ENCODE results near the gene NINL. TPM values are rescaled to one million over a fixed set of nuclear protein-coding genes. Genes with fewer than 3 reads are reported as not detected.

Gene NINL
- total RNA-seq, 1 donor from 2014 or later: 86.8 TPM

DNA sequence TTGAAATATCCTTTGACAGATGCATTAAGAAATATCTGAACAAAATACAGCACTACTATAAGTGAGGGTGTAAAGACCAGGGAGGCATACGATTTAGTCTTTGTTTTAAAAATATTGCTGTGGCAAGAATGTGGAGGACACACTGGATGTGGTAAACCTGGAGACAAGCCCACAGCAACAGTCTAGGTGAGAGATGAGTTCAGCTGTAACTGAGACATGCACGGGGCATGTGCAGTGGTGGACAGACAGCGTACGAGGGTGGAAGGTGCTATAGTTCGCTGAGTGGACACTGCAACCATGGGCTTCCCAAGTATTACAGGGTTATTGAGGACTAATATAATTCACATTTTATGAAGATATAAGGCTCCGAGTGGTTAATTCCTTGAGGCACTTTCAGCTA, 36.7 kb upstream of the NINL start:
- Mint-ChIP-seq H3K36me3 (ENCODE audit: unreplicated experiment) (no peaks in the 10 kb centered on the region), H3K4me3 (ENCODE audit: unreplicated experiment) (peak overlapping the region; percentile 91), H3K27ac (ENCODE audit: unreplicated experiment) (no peak overlapping the region), H3K4me1 (ENCODE audit: low read depth, unreplicated experiment) (peaks cover 10% of the 10 kb centered on the region), H3K27me3 (ENCODE audit: unreplicated experiment) (peaks cover 3% of the 10 kb centered on the region), H3K9me3 (ENCODE audit: unreplicated experiment) (peaks cover 4% of the 10 kb centered on the region)
- TF ChIP-seq, protein P1, sequence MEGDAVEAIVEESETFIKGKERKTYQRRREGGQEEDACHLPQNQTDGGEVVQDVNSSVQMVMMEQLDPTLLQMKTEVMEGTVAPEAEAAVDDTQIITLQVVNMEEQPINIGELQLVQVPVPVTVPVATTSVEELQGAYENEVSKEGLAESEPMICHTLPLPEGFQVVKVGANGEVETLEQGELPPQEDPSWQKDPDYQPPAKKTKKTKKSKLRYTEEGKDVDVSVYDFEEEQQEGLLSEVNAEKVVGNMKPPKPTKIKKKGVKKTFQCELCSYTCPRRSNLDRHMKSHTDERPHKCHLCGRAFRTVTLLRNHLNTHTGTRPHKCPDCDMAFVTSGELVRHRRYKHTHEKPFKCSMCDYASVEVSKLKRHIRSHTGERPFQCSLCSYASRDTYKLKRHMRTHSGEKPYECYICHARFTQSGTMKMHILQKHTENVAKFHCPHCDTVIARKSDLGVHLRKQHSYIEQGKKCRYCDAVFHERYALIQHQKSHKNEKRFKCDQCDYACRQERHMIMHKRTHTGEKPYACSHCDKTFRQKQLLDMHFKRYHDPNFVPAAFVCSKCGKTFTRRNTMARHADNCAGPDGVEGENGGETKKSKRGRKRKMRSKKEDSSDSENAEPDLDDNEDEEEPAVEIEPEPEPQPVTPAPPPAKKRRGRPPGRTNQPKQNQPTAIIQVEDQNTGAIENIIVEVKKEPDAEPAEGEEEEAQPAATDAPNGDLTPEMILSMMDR (IDR thresholded peaks at IDR 0.05; ENCODE audit: partially characterized antibody, unreplicated experiment): no peak
- no peak for DNase-seq

DNA sequence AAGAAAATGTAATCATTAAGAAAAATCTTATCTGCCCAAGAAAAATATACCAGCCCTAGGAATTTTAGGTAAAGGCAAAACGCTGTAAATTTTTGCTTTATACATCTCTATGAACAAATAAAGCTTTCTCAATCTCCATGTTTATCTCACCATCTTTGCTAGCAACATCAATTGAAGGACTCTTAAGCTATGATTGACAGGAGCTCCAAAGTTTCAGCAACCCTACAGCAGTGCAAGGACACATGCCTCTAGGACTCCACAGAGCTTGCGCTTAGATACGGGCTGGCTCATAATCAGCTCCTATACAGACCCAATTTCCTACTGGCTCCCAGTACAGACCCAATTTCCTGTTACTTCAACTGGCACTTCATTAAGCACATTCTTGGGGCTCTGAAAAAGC, 34.2 kb upstream of the NINL start:
- no peak for DNase-seq
- H3K4me1 Mint-ChIP-seq (ENCODE audit: low read depth, unreplicated experiment): peaks cover 8% of the 10 kb centered on the region
- TF ChIP-seq, protein P1 (IDR thresholded peaks at IDR 0.05; ENCODE audit: partially characterized antibody, unreplicated experiment): no peak
- H3K27ac Mint-ChIP-seq (ENCODE audit: unreplicated experiment): no peak overlapping the region
- H3K36me3 Mint-ChIP-seq (ENCODE audit: unreplicated experiment): no peaks in the 10 kb centered on the region
- no peak overlapping the region for H3K4me3 Mint-ChIP-seq (ENCODE audit: unreplicated experiment)
- peaks cover 5% of the 10 kb centered on the region for H3K27me3 Mint-ChIP-seq (ENCODE audit: unreplicated experiment)
- H3K9me3 Mint-ChIP-seq (ENCODE audit: unreplicated experiment): peaks cover 4% of the 10 kb centered on the region

DNA sequence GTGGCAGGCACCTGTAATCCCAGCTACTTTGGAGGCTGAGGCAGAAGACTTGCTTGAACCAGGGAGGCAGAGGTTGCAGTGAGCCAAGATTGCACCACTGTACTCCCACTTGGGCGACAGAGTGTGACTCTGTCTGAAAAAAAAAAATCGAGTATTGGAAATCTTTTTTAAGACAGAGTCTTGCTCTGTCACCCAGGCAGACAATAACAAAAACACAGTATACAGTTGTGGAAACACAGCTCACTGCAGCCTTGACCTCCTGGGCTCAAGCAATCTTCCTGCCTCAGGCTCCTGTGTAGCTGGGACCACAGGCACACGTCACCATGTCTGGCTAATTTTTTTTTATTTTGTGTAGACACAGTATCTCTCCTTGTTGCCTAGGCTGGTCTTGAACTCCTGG, 23.4 kb upstream of the NINL start:
- H3K4me3 Mint-ChIP-seq (ENCODE audit: unreplicated experiment): no peak overlapping the region
- H3K4me1 Mint-ChIP-seq (ENCODE audit: low read depth, unreplicated experiment): no peaks in the 10 kb centered on the region
- no peaks in the 10 kb centered on the region for H3K36me3 Mint-ChIP-seq (ENCODE audit: unreplicated experiment)
- no peaks in the 10 kb centered on the region for H3K9me3 Mint-ChIP-seq (ENCODE audit: unreplicated experiment)
- no peak for DNase-seq
- no peak overlapping the region for H3K27ac Mint-ChIP-seq (ENCODE audit: unreplicated experiment)
- H3K27me3 Mint-ChIP-seq (ENCODE audit: unreplicated experiment): no peaks in the 10 kb centered on the region
- TF ChIP-seq, protein P1 (IDR thresholded peaks at IDR 0.05; ENCODE audit: partially characterized antibody, unreplicated experiment): no peak

DNA sequence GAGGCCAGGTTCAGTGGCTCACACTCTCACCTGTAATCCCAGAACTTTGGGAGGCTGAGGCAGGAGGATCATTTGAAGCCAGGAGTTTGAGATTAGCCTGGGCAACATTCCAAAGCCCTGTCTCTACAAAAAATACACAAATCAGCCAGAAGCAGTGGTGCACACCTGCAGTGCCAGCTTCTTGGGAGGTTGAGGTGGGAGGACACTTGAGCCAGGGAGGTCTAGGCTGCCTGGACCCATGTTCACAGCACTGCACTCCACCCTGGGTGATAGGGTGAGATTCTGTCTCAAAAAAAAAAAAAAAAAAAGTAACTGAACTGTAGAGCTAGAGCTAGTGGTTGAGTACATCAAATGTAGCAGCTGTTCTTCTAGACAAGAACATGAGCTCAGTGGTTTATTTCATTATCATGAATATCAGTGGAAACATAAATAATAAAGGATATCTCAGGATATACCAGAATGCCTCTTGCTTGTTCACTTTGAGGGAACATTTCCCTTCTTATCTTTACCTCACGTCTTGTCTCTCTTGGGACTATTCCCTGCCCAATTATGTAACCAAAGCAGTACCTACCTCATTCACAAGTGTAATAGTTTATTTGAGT, 20.9 kb upstream of the NINL start:
- peaks cover 9% of the 10 kb centered on the region for H3K27me3 Mint-ChIP-seq (ENCODE audit: unreplicated experiment)
- TF ChIP-seq, protein P1 (IDR thresholded peaks at IDR 0.05; ENCODE audit: partially characterized antibody, unreplicated experiment): no peak
- H3K9me3 Mint-ChIP-seq (ENCODE audit: unreplicated experiment): peaks cover 8% of the 10 kb centered on the region
- H3K36me3 Mint-ChIP-seq (ENCODE audit: unreplicated experiment): peaks cover 6% of the 10 kb centered on the region
- no peak overlapping the region for H3K27ac Mint-ChIP-seq (ENCODE audit: unreplicated experiment)
- no peak for DNase-seq
- no peaks in the 10 kb centered on the region for H3K4me1 Mint-ChIP-seq (ENCODE audit: low read depth, unreplicated experiment)
- no peak overlapping the region for H3K4me3 Mint-ChIP-seq (ENCODE audit: unreplicated experiment)

DNA sequence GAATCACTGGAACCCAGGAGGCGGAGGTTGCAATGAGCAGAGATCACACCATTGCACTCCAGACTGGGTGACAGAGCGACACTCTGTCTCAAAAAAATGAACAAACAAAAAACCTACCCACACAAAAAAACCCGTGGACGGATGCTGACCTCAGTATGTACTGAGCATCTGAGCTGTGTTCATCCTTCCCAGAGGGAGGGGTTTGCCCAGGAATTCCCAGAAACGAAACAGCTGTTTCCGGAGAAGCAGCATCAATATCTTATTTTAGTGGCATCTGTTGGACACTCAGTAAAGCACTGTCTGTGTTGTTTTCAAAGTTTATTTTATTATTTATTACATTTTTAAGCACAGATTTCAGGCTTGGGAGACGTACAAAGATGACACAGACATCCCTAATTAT, 19.8 kb upstream of the NINL start:
- TF ChIP-seq, protein P1 (IDR thresholded peaks at IDR 0.05; ENCODE audit: partially characterized antibody, unreplicated experiment): no peak
- no peak overlapping the region for H3K27ac Mint-ChIP-seq (ENCODE audit: unreplicated experiment)
- H3K4me1 Mint-ChIP-seq (ENCODE audit: low read depth, unreplicated experiment): no peaks in the 10 kb centered on the region
- peaks cover 10% of the 10 kb centered on the region for H3K9me3 Mint-ChIP-seq (ENCODE audit: unreplicated experiment)
- peaks cover 14% of the 10 kb centered on the region for H3K27me3 Mint-ChIP-seq (ENCODE audit: unreplicated experiment)
- DNase-seq: no peak
- H3K36me3 Mint-ChIP-seq (ENCODE audit: unreplicated experiment): peaks cover 7% of the 10 kb centered on the region
- no peak overlapping the region for H3K4me3 Mint-ChIP-seq (ENCODE audit: unreplicated experiment)
